Measurements from ENCODE around the gene IL11. TPM values are rescaled to one million over a fixed set of nuclear protein-coding genes. Genes with fewer than 3 reads are reported as not detected.

IL11 gene
- total and polyA plus RNA-seq, 2 donors (not counting 3 experiments of a cell fraction or from before 2014, with no cell fraction given): not detected

- peaks cover 0 to 7% of the 10 kb centered on the region in 2 experiments for H3K36me3 ChIP-seq (ENCODE audit: control insufficient read depth in 2 of 2, extremely low read depth in 1 of 2, insufficient read depth in 2 of 2, low read length in 2 of 2)
- no peaks in the 10 kb centered on the region for H3K9me1 ChIP-seq (replicated peaks; ENCODE audit: control insufficient read depth, extremely low read depth, insufficient read depth, low read length)
- FAIRE-seq: no peak
- no peak overlapping the region for H3K9ac ChIP-seq (replicated peaks; ENCODE audit: extremely low read depth, insufficient read depth, low read length)
- no peaks in the 10 kb centered on the region for H3K79me2 ChIP-seq (ENCODE audit: control insufficient read depth, insufficient read depth, low read length)
- POLR2A ChIA-PET: no interaction called here
- no peak overlapping the region for H3K4me2 ChIP-seq (ENCODE audit: insufficient read depth, low read length)
- no TSS peak for BruUV-seq (replicated peaks)
- no peaks in the 10 kb centered on the region for H3K4me1 ChIP-seq (ENCODE audit: control insufficient read depth, extremely low read depth, insufficient read depth, low read length)
- CTCF ChIA-PET: no interaction called here
- no peak overlapping the region for H3K27ac ChIP-seq (ENCODE audit: insufficient read depth, low read depth, low read length)
- H3K27me3 ChIP-seq (ENCODE audit: control insufficient read depth in 2 of 2, insufficient read depth in 2 of 2, low read length in 2 of 2): peaks cover 0 to 2% of the 10 kb centered on the region in 2 experiments
- dilution Hi-C loops (cut with MboI; ENCODE audit: extremely low pct_ligation_motif_present, low sequenced_read_pairs): no loop called here
- H4K20me1 ChIP-seq (replicated peaks; ENCODE audit: control insufficient read depth, extremely low read depth, insufficient read depth, low read length): no peaks in the 10 kb centered on the region
- no peak for DNase-seq (ENCODE audit: low read depth, low spot score)
- intact Hi-C loops (cut with micrococcal nuclease): no loop called here
- no peak overlapping the region for H3K4me3 ChIP-seq (replicated peaks in 1 of 3; ENCODE audit: insufficient read depth in 1 of 3, low read depth in 1 of 3, low read length in 3 of 3)
- H2AFZ ChIP-seq (ENCODE audit: low read depth, low read length): no peak overlapping the region
- no peaks in the 10 kb centered on the region for H3K9me3 ChIP-seq (replicated peaks; ENCODE audit: control insufficient read depth, insufficient read depth, low read length)
- no peak for TF ChIP-seq JUN (IDR thresholded peaks at IDR 0.05; ENCODE audit: borderline replicate concordance, insufficient read depth, insufficient read length, low read depth)
- TF ChIP-seq CTCF (IDR thresholded peaks at IDR 0.05; ENCODE audit: extremely low read depth in 1 of 2, insufficient read depth in 1 of 2, low read depth in 1 of 2, low read length in 2 of 2): no peak
- no peak for TF ChIP-seq MAX (IDR thresholded peaks at IDR 0.05; ENCODE audit: insufficient read depth, insufficient read length)
- no peak for TF ChIP-seq FOS (IDR thresholded peaks at IDR 0.05; ENCODE audit: borderline replicate concordance, insufficient read depth, low read length)
- TF ChIP-seq MYC (IDR thresholded peaks at IDR 0.05; ENCODE audit: low read depth, low read length): no peak
- no peak for TF ChIP-seq POLR2A (IDR thresholded peaks at IDR 0.05; ENCODE audit: low read depth, low read length)
- TF ChIP-seq EZH2 (IDR thresholded peaks at IDR 0.05; ENCODE audit: borderline replicate concordance, low read depth, low read length, severe bottlenecking): no peak
- no peak for TF ChIP-seq GATA2 (IDR thresholded peaks at IDR 0.05; ENCODE audit: insufficient read depth, insufficient read length, low read depth, low read length)
- TF ChIP-seq POLR2AphosphoS5 (IDR thresholded peaks at IDR 0.05; ENCODE audit: insufficient read depth, low read depth, low read length): no peak
These were observed 23.4 kb downstream of the IL11 start for GRCh38 chr19:55346725-55347441.
